ENCODE data around the gene ZDHHC13. TPM values are rescaled to one million over a fixed set of nuclear protein-coding genes. Genes with fewer than 3 reads are reported as not detected.

Gene ZDHHC13
- total RNA-seq, 1 donor from 2014 or later = 18.5 TPM

GRCh38 chr11:19200410-19201201 lies 83.6 kb downstream of the ZDHHC13 start:
- H3K9me3 Mint-ChIP-seq = no peaks in the 10 kb centered on the region
- no peak for TF ChIP-seq CTCF (conservative IDR thresholded peaks at IDR 0.05)
- no peak for DNase-seq (ENCODE audit: low read depth, low spot score)
- peaks cover 3% of the 10 kb centered on the region for H3K36me3 Mint-ChIP-seq (ENCODE audit: low read depth)
- no peak overlapping the region for H3K27ac Mint-ChIP-seq (ENCODE audit: unreplicated experiment)
- no peak overlapping the region for H3K4me3 Mint-ChIP-seq
- H3K4me1 Mint-ChIP-seq = peaks cover 7% of the 10 kb centered on the region
- peaks cover 65% of the 10 kb centered on the region for H3K27me3 Mint-ChIP-seq (ENCODE audit: low read depth)

GRCh38 chr11:19201737-19202605 lies 85.0 kb downstream of the ZDHHC13 start, which contains the start of gene CSRP3:
Gene CSRP3 (minus strand): TSS chr11:19201983. CDS start chr11:19192448, 9,535 bp downstream.
- H3K9me3 Mint-ChIP-seq = no peaks in the 10 kb centered on the region
- H3K36me3 Mint-ChIP-seq (ENCODE audit: low read depth) = peaks cover 3% of the 10 kb centered on the region
- H3K27ac Mint-ChIP-seq (ENCODE audit: unreplicated experiment) = no peak within 1 kb of the TSS
- peaks cover 59% of the 10 kb centered on the region for H3K27me3 Mint-ChIP-seq (ENCODE audit: low read depth)
- peaks cover 7% of the 10 kb centered on the region for H3K4me1 Mint-ChIP-seq
- no peak within 1 kb of the TSS for H3K4me3 Mint-ChIP-seq
- no peak for DNase-seq (ENCODE audit: low read depth, low spot score)
- no peak for TF ChIP-seq CTCF (conservative IDR thresholded peaks at IDR 0.05)

GRCh38 chr11:19204836-19205235 lies 87.9 kb downstream of the ZDHHC13 start:
- H3K27me3 Mint-ChIP-seq (ENCODE audit: low read depth) = peaks cover 60% of the 10 kb centered on the region
- H3K36me3 Mint-ChIP-seq (ENCODE audit: low read depth) = no peaks in the 10 kb centered on the region
- H3K4me1 Mint-ChIP-seq = peaks cover 2% of the 10 kb centered on the region
- no peak overlapping the region for H3K27ac Mint-ChIP-seq (ENCODE audit: unreplicated experiment)
- no peak overlapping the region for H3K4me3 Mint-ChIP-seq
- DNase-seq (ENCODE audit: low read depth, low spot score) = no peak
- no peaks in the 10 kb centered on the region for H3K9me3 Mint-ChIP-seq
- TF ChIP-seq CTCF (conservative IDR thresholded peaks at IDR 0.05) = no peak

- TF ChIP-seq CTCF (conservative IDR thresholded peaks at IDR 0.05) = no peak
- no peaks in the 10 kb centered on the region for H3K36me3 Mint-ChIP-seq (ENCODE audit: low read depth)
- no peak for DNase-seq (ENCODE audit: low read depth, low spot score)
- H3K9me3 Mint-ChIP-seq = no peaks in the 10 kb centered on the region
- H3K4me1 Mint-ChIP-seq = no peaks in the 10 kb centered on the region
- H3K4me3 Mint-ChIP-seq = no peak overlapping the region
- peaks cover 37% of the 10 kb centered on the region for H3K27me3 Mint-ChIP-seq (ENCODE audit: low read depth)
- no peak overlapping the region for H3K27ac Mint-ChIP-seq (ENCODE audit: unreplicated experiment)
Measured at GRCh38 chr11:19208181-19208580, 91.2 kb downstream of the ZDHHC13 start.

- H3K27me3 Mint-ChIP-seq (ENCODE audit: low read depth) = peaks cover 37% of the 10 kb centered on the region
- no peak for DNase-seq (ENCODE audit: low read depth, low spot score)
- TF ChIP-seq CTCF (conservative IDR thresholded peaks at IDR 0.05) = no peak
- no peak overlapping the region for H3K27ac Mint-ChIP-seq (ENCODE audit: unreplicated experiment)
- H3K36me3 Mint-ChIP-seq (ENCODE audit: low read depth) = no peaks in the 10 kb centered on the region
- no peaks in the 10 kb centered on the region for H3K9me3 Mint-ChIP-seq
- H3K4me1 Mint-ChIP-seq = no peaks in the 10 kb centered on the region
- H3K4me3 Mint-ChIP-seq = no peak overlapping the region
Measured at GRCh38 chr11:19208959-19209546, 92.1 kb downstream of the ZDHHC13 start.
